ENCODE data around the gene ASCC3. TPM values are rescaled to one million over a fixed set of nuclear protein-coding genes. Genes with fewer than 3 reads are reported as not detected.

Gene ASCC3
- polyA plus RNA-seq, 2 of the 4 experiments (the other 2 are of a cell fraction) = 17.4 to 35.3 TPM

DNA sequence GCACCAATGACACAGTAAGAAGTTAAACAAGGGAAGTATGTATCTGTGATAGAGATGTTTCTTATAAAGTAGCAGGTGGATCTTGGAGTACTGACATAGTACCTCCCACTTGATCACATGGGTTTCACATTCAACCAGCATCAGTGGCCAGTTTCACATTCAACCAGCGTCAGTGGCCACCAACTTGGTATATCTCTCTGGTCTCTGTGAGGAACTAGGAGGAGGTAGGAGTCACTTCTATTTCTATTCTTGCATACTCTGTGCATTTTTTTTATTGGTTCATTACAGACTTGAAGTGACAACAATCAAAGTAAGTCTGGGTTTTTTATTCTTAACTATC, 216.1 kb downstream of the ASCC3 start:
- no peak overlapping the region for H3K27ac ChIP-seq
- WGBS (ENCODE audit: missing lambda C conversion rate) = 29% methylated on average over 1 of the region's 1 CpG

DNA sequence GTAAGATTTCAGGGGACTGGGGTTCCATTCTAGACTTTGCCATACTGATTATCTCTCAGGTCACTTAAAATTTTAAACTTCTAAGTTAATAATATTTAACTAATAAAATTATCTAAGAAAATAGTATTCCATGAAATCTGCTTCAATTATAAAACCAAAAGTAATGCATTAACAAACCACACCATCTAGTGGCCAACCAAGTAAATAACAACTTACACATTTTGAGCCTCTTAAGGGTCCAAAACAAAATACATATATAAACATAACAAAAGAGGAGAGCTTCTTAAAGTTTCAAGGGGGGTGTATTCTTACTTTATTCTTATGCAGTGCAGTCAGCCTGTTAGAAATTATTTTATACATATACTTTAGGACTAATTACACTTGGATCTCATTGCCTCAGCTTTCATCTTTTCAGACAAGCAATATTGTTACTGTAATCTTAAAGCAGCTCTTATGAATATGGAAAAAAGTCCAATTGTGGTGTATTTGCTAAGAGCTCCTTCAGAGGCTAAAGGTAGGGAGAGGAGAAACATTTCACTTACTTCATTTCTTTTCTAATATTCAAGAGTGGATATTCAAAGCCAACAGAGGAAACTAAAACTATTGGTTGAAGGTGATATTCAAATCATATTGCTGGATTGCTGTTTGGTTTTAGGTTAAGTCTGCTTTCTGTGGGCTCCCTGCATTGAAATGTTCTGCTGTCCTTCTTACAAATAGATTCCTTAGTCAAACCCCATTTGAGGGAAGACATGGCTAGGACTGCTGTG, 216.7 kb downstream of the ASCC3 start:
- H3K4me2 ChIP-seq = no peak overlapping the region
- no peak overlapping the region for H3K4me3 ChIP-seq
- ChIA-PET CTCF (interaction anchor here (0.6 to 3.4 kb wide), 15 partner anchors 8 to 669 kb away, joined by 3 to 27 read pairs (median 4); no protein-coding TSS in a partner anchor), POLR2A (no interaction called here)
- H3K9me3 ChIP-seq = no peaks in the 10 kb centered on the region
- peak in 1 of 2 experiments; percentile 20 for DNase-seq (ENCODE audit: low read depth in 1 of 2, low spot score in 1 of 2)
- ATAC-seq = no peak
- peaks cover 6% of the 10 kb centered on the region; the same call in 1 of the 3 replicates for H3K4me1 ChIP-seq
- no peak overlapping the region for H3K27ac ChIP-seq
- FAIRE-seq = no peak
- TF ChIP-seq ZFP36 (IDR thresholded peaks at IDR 0.05; ENCODE audit: borderline replicate concordance, partially characterized antibody) (no peak), RAD21 (conservative IDR thresholded peaks at IDR 0.05 in 1 of 2, IDR thresholded peaks at IDR 0.05 in 1 of 2) (peak; percentile 44 to 54), POLR2A (IDR thresholded peaks at IDR 0.05; ENCODE audit: low read length) (no peak), SMC3 (IDR thresholded peaks at IDR 0.05) (peak; percentile 41; the same call in 1 of the 3 replicates)
- TF ChIP-seq, protein P1, sequence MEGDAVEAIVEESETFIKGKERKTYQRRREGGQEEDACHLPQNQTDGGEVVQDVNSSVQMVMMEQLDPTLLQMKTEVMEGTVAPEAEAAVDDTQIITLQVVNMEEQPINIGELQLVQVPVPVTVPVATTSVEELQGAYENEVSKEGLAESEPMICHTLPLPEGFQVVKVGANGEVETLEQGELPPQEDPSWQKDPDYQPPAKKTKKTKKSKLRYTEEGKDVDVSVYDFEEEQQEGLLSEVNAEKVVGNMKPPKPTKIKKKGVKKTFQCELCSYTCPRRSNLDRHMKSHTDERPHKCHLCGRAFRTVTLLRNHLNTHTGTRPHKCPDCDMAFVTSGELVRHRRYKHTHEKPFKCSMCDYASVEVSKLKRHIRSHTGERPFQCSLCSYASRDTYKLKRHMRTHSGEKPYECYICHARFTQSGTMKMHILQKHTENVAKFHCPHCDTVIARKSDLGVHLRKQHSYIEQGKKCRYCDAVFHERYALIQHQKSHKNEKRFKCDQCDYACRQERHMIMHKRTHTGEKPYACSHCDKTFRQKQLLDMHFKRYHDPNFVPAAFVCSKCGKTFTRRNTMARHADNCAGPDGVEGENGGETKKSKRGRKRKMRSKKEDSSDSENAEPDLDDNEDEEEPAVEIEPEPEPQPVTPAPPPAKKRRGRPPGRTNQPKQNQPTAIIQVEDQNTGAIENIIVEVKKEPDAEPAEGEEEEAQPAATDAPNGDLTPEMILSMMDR (IDR thresholded peaks at IDR 0.05) = peak; percentile 63

More for the DNA sequence above, 216.1 kb downstream of the ASCC3 start:
- TF ChIP-seq, protein P2, sequence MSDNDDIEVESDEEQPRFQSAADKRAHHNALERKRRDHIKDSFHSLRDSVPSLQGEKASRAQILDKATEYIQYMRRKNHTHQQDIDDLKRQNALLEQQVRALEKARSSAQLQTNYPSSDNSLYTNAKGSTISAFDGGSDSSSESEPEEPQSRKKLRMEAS (IDR thresholded peaks at IDR 0.05) = no peak
- no peak for TF ChIP-seq ESRRA (IDR thresholded peaks at IDR 0.05; ENCODE audit: borderline replicate concordance, low read length)
- TF ChIP-seq MAFK (IDR thresholded peaks at IDR 0.05; ENCODE audit: partially characterized antibody) = no peak
- no peak for TF ChIP-seq RFX5 (IDR thresholded peaks at IDR 0.05)
- TF ChIP-seq HOXA7 (CRISPR knock-in tag; IDR thresholded peaks at IDR 0.05) = no peak
- TF ChIP-seq POLR2AphosphoS2 (conservative IDR thresholded peaks at IDR 0.05; ENCODE audit: low read length) = no peak
- ATAC-seq (peak in 1 of 2 experiments; percentile 39; a peak in 1 of 6 replicates), FAIRE-seq (no peak), DNase-seq (ENCODE audit: low read depth in 1 of 2, low spot score in 1 of 2) (no peak)
- Histone ChIP-seq H3K4me3 (no peak overlapping the region), H3K4me2 (no peak overlapping the region), H3K4me1 (peaks cover 6% of the 10 kb centered on the region; the same call in 1 of the 3 replicates), H3K9me3 (no peaks in the 10 kb centered on the region)
- POLR2A ChIA-PET = no interaction called here
- CTCF ChIA-PET = interaction anchor here (0.6 to 3.4 kb wide), 10 partner anchors 7 to 563 kb away, joined by 3 to 27 read pairs (median 4); no protein-coding TSS in a partner anchor

DNA sequence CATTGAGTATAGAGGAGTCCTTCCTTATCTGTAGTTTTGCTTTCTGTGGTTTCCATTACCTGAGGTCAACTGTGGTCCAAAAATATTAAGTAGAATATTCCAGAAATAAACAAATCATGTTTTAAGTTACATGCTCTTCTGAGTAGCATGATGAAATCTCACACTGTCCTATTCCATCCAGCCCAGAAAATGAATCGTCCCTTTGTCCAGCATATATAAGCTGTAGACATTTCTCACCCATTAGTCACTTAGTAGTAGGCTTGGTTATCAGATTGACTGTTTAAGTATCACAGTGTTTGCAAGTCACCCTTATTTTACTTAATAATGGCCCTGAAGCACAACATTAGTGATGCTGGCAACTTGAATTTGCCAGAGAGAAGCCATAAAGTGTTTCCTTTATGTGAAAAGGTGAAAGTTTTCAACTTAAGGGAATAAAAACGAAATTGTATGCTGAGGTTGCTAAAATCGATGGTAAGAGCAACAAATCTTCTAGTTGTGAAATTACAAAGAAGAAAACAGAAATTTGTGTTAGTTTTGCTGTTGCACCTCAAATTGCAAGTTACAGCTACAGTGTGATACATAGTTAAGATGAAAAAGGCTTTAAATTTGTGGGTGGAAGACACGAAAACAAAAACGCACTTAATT, 217.8 kb downstream of the ASCC3 start:
- Histone ChIP-seq H3K9me3 (no peaks in the 10 kb centered on the region), H3K27ac (no peak overlapping the region), H3K4me2 (no peak overlapping the region), H3K4me1 (peaks cover 6% of the 10 kb centered on the region; the same call in 1 of the 3 replicates), H3K4me3 (no peak overlapping the region)
- DNase-seq (ENCODE audit: low read depth in 1 of 2, low spot score in 1 of 2) (peak in 1 of 2 experiments; percentile 15), ATAC-seq (no peak), FAIRE-seq (no peak)
- TF ChIP-seq RCOR1 (IDR thresholded peaks at IDR 0.05; ENCODE audit: low read depth, low read length) = no peak
- TF ChIP-seq MAFK (IDR thresholded peaks at IDR 0.05; ENCODE audit: partially characterized antibody) = peak; percentile 10
- ChIA-PET CTCF (interaction anchor here (1.0 to 3.4 kb wide), 12 partner anchors 15 to 667 kb away, joined by 3 to 27 read pairs (median 4); no protein-coding TSS in a partner anchor), POLR2A (no interaction called here)
- WGBS (ENCODE audit: missing lambda C conversion rate) = 69% methylated on average over 5 of the region's 5 CpGs

DNA sequence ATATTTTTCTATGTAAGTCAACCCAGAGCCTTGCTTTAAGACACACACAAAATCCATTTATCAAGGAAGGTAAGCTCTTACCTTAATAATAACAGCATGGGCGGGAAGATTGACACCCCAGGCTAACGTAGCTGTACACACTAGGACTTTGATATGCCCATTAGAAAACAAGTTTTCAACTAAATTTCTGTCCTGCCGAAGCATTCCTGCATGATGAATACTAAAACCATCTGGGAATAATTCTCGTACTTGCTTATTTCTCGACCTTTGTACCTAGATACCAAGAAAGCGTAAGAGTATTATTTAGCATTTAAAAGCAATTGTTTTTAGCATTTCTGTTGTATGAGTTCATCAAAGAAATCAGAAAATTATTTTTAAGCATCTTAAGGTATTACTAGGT, 218.9 kb downstream of the ASCC3 start:
- TF ChIP-seq TFCP2L1 (CRISPR knock-in tag; IDR thresholded peaks at IDR 0.05) = no peak
- no peak for TF ChIP-seq RNF2 (IDR thresholded peaks at IDR 0.05; ENCODE audit: borderline replicate concordance, low read depth)
- TF ChIP-seq, protein P2 (IDR thresholded peaks at IDR 0.05) = no peak
- no peak for TF ChIP-seq EHF (CRISPR knock-in tag; IDR thresholded peaks at IDR 0.05)
- TF ChIP-seq FOXS1 (CRISPR knock-in tag; IDR thresholded peaks at IDR 0.05) = no peak
- TF ChIP-seq SMC3 (IDR thresholded peaks at IDR 0.05) = no peak
- TF ChIP-seq EP300 (IDR thresholded peaks at IDR 0.05) = no peak
- no peak for TF ChIP-seq RCOR1 (IDR thresholded peaks at IDR 0.05; ENCODE audit: low read depth, low read length)
- Histone ChIP-seq H3K9me3 (no peaks in the 10 kb centered on the region), H3K4me3 (no peak overlapping the region), H3K4me1 (peaks cover 6% of the 10 kb centered on the region; the same call in 1 of the 3 replicates), H3K27ac (no peak overlapping the region), H3K4me2 (no peak overlapping the region)
- FAIRE-seq = no peak
- DNase-seq (ENCODE audit: low read depth in 1 of 2, low spot score in 1 of 2) = no peak
- ChIA-PET POLR2A (no interaction called here), CTCF (interaction anchor here (0.7 kb wide), 1 partner anchor 1529 kb away, joined by 3 read pairs; no protein-coding TSS in a partner anchor)
- WGBS (ENCODE audit: missing lambda C conversion rate) = 92% methylated on average over 6 of the region's 6 CpGs
- no peak for ATAC-seq
